ENCODE measurements around the gene FARSA.
A peak's percentile ranks its signal among the peaks of the same experiment; 100 is the strongest.

GRCh38 chr19:12938779-12939601 lies 5.5 kb upstream of the FARSA start:
- no peak for TF ChIP-seq ATF1 (CRISPR knock-in tag; IDR thresholded peaks at IDR 0.05)
- no peak for TF ChIP-seq ELK4 (CRISPR knock-in tag; IDR thresholded peaks at IDR 0.05; ENCODE audit: borderline replicate concordance)
- TF ChIP-seq POLR2A (IDR thresholded peaks at IDR 0.05; ENCODE audit: insufficient read depth in 1 of 2, low read depth in 2 of 2, low read length in 2 of 2), result 0 out of 4 replicates have a peak, but pooled peaks of 1 of the 2 experiments have one; percentile 33
- TF ChIP-seq HOXA7 (CRISPR knock-in tag; IDR thresholded peaks at IDR 0.05), result no peak
- no peak for TF ChIP-seq SRF (IDR thresholded peaks at IDR 0.05; ENCODE audit: low read depth, low read length)
- TF ChIP-seq ZBTB33 (CRISPR knock-in tag; IDR thresholded peaks at IDR 0.05), result no peak
- TF ChIP-seq SNAPC2 (CRISPR knock-in tag; IDR thresholded peaks at IDR 0.05), result no peak

All from HepG2 (cell line).